BLaER1 (cell line): Measurements from ENCODE around the gene PPIE.

Source experiments
- H3K27ac ChIP-seq: shearing (Covaris generic); formaldehyde crosslinking; 2 replicates; pipeline ENCODE4 v1.8.1; 2022
- H3K27me3 ChIP-seq: shearing (Covaris generic); formaldehyde crosslinking; 2 replicates; pipeline ENCODE4 v1.8.1; 2022
- H3K36me3 ChIP-seq: shearing (Covaris generic); formaldehyde crosslinking; 2 replicates; pipeline ENCODE4 v1.8.1; 2022
- H3K4me1 ChIP-seq: shearing (Covaris generic); formaldehyde crosslinking; 2 replicates; pipeline ENCODE4 v1.8.1; 2022
- H3K4me2 ChIP-seq: shearing (Covaris generic); formaldehyde crosslinking; 2 replicates; pipeline ENCODE4 v1.8.1; 2022
- H3K4me3 ChIP-seq: shearing (Covaris generic); formaldehyde crosslinking; 2 replicates; pipeline ENCODE4 v1.8.1; 2022
- H3K9ac ChIP-seq: shearing (Covaris generic); formaldehyde crosslinking; 2 replicates; pipeline ENCODE4 v1.8.1; 2022
- H3K9me3 ChIP-seq: shearing (Covaris generic); formaldehyde crosslinking; 2 replicates; pipeline ENCODE4 v1.8.1; 2022
- H4K20me1 ChIP-seq: shearing (Covaris generic); formaldehyde crosslinking; 2 replicates; pipeline ENCODE4 v1.8.1; 2022
- Cebpa-rat ChIP-seq: shearing (Covaris generic); IDR thresholded peaks from 2 replicates; pipeline ENCODE4 v1.8.1; 2022

PPIE gene

DNA sequence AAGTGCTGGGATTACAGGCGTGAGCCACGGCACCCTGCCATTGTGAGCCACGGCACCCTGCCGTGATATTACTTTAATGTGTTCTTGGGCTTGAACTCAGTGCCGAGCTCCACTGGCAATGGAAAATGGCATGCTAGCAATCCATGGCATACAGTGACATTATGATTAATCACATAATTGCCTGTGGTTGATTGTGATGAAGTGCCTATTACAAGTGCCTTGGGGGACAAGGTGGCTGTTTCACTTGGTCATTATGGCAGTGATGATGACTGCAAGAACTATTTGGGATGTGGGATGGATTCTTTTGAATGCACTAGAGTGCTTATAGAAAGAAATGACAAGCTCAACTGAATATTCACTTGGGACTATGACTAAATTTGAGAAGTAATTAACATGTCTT is 25.1 kb upstream of the PPIE start:
- peaks cover 6% of the 10 kb centered on the region for H3K4me1 ChIP-seq
- H4K20me1 ChIP-seq: no peaks in the 10 kb centered on the region
- no peak overlapping the region for H3K4me2 ChIP-seq
- no peaks in the 10 kb centered on the region for H3K36me3 ChIP-seq
- no peak overlapping the region for H3K4me3 ChIP-seq
- no peaks in the 10 kb centered on the region for H3K27me3 ChIP-seq
- H3K27ac ChIP-seq: no peak overlapping the region
- no peak overlapping the region for H3K9ac ChIP-seq
- TF ChIP-seq Cebpa-rat: no peak
- H3K9me3 ChIP-seq: no peaks in the 10 kb centered on the region

- no peaks in the 10 kb centered on the region for H3K36me3 ChIP-seq
- no peaks in the 10 kb centered on the region for H3K9me3 ChIP-seq
- H3K4me1 ChIP-seq: peaks cover 6% of the 10 kb centered on the region
- no peak for TF ChIP-seq Cebpa-rat
- no peak overlapping the region for H3K27ac ChIP-seq
- no peaks in the 10 kb centered on the region for H4K20me1 ChIP-seq
- no peak overlapping the region for H3K4me2 ChIP-seq
- H3K4me3 ChIP-seq: no peak overlapping the region
- H3K27me3 ChIP-seq: no peaks in the 10 kb centered on the region
- no peak overlapping the region for H3K9ac ChIP-seq
Measured at GRCh38 chr1:39717809-39718208, 20.9 kb upstream of the PPIE start.

DNA sequence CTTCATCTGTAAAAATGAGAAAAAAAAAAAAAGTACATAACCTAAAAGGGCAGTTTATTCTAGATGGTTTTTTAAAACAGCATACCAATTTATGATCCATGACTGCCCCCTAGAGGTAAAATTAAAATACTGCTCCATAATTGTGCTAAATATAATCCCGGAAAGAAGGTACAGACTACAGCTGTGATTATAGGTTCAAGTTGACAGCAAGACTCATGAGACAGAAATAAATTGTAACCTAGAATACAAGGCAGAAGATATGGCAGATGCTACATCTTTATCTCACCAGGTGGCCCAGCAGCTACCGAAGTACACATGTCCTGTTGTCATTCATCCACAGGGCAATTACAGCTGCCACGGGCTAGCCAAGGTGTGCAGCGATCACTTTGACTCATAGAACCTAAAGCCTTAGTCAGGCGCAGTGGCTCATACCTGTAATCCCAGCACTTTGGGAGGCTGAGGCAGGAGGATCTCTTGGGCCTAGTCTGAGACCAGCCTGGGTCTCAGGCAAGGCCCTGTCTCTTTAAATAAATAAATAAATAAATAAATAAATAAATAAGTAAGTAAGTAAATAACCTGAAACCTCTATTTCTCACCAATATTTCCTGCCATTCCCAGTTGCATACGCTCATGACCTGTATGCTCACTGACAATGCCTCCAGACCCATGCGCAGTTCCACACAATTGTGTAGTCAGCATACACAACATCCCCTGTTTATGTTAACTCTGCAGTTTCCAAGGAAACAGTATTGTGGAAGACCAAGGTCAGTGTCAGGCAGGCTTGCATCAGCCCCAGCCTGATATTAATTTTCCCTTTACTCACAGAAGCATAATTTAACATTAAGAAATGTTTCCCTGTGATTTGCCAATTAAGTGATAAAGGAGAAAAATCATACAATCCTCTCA is 18.3 kb upstream of the PPIE start:
- H3K27me3 ChIP-seq: no peaks in the 10 kb centered on the region
- H3K4me1 ChIP-seq: no peaks in the 10 kb centered on the region; the same call in 1 of the 2 replicates
- no peaks in the 10 kb centered on the region for H3K9me3 ChIP-seq
- no peak overlapping the region for H3K27ac ChIP-seq
- TF ChIP-seq Cebpa-rat: no peak
- no peak overlapping the region for H3K4me2 ChIP-seq
- no peak overlapping the region for H3K4me3 ChIP-seq
- H4K20me1 ChIP-seq: no peaks in the 10 kb centered on the region
- no peaks in the 10 kb centered on the region for H3K36me3 ChIP-seq
- H3K9ac ChIP-seq: no peak overlapping the region

DNA sequence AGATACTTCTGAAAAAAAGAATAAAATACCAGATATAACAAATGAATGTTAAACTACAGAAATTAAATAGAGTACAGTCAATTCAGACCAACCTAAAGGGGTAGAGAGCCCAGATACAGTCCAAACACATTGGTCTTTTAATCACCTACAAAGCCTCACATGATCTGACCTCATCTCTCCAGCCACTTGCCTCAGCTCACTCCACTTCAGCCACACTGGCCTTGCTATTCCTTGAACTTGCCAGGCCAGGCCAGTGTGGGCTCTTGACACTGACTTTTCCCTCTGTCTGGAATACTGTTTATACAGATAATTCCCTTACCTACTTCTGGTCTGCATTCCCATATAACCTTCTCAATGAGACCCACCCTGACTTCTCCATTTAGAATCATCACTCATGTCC is 17.0 kb upstream of the PPIE start:
- H3K36me3 ChIP-seq: no peaks in the 10 kb centered on the region
- TF ChIP-seq Cebpa-rat: no peak
- H3K9ac ChIP-seq: no peak overlapping the region
- no peaks in the 10 kb centered on the region for H3K9me3 ChIP-seq
- H3K27me3 ChIP-seq: no peaks in the 10 kb centered on the region
- no peak overlapping the region for H3K4me2 ChIP-seq
- H3K4me1 ChIP-seq: no peaks in the 10 kb centered on the region; the same call in 1 of the 2 replicates
- H3K27ac ChIP-seq: no peak overlapping the region
- no peak overlapping the region for H3K4me3 ChIP-seq
- no peaks in the 10 kb centered on the region for H4K20me1 ChIP-seq

GRCh38 chr1:39722495-39722894 is 16.2 kb upstream of the PPIE start:
- TF ChIP-seq Cebpa-rat: no peak
- no peak overlapping the region for H3K4me3 ChIP-seq
- no peaks in the 10 kb centered on the region for H3K36me3 ChIP-seq
- H3K9ac ChIP-seq: no peak overlapping the region
- H3K27ac ChIP-seq: no peak overlapping the region
- peaks cover 4% of the 10 kb centered on the region for H3K27me3 ChIP-seq
- no peaks in the 10 kb centered on the region; the same call in 1 of the 2 replicates for H3K9me3 ChIP-seq
- peaks cover 5% of the 10 kb centered on the region for H3K4me1 ChIP-seq
- no peak overlapping the region for H3K4me2 ChIP-seq
- H4K20me1 ChIP-seq: no peaks in the 10 kb centered on the region

DNA sequence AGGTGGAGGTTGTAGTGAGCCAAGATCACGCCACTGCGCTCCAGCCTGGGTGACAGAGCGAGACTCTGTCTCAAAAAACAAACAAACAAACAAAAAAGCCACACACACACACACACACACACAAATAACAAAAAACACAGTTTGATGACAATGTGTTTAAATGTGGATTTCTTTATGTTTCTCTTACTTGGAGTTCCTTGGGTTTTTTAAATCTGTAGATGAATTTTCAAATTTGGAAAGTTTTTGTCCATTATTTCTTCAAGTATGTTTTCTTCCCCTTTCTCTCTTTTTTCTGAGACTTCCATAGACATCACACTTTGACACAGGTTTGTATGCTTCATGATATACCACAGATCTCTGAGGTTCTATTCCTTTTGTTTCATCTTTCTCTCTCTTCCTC is 12.1 kb upstream of the PPIE start:
- Histone ChIP-seq H4K20me1 (no peaks in the 10 kb centered on the region), H3K4me2 (no peak overlapping the region), H3K9ac (no peak overlapping the region), H3K27ac (no peak overlapping the region), H3K9me3 (no peaks in the 10 kb centered on the region; the same call in 1 of the 2 replicates), H3K4me3 (no peak overlapping the region), H3K4me1 (peaks cover 10% of the 10 kb centered on the region), H3K36me3 (no peaks in the 10 kb centered on the region), H3K27me3 (peaks cover 13% of the 10 kb centered on the region)
- no peak for TF ChIP-seq Cebpa-rat

DNA sequence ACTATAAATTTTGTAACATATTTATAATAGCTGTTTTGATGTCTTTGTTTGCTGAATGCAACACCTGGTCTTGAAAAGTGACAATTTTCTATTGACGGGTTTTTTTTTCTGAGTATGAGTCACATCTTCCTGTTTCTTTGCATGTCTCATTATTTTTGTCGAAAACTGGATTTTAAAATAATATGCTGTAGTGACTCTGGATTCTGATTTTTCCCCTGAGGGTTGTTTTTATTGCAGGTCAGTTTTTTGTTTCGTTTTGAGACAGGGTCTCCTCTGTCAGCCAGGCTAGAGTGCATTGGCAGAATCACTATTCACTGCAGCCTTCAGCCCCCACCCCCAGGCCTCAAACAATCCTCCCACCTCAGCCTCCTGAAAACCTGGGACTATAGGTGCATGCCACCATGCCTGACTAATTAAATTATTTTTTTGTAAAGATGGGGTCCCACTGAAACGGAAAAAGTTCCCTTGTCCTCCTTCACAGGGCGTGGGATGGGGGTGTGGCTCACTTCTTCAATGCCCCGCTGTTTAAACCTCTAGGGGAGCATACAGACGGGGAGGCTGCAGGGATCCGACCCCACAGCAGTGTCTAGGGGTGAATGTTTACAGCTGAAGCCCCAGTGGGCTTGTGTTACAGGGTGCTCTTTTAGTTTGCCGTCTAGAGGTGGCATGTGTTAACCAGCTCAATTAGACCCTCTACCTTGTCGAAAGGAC is 11.3 kb upstream of the PPIE start:
- Histone ChIP-seq H3K36me3 (no peaks in the 10 kb centered on the region), H3K4me3 (no peak overlapping the region), H3K4me2 (peak overlapping the region; percentile 54), H3K27ac (no peak overlapping the region), H4K20me1 (no peaks in the 10 kb centered on the region), H3K9me3 (no peaks in the 10 kb centered on the region; the same call in 1 of the 2 replicates), H3K9ac (no peak overlapping the region), H3K27me3 (peaks cover 13% of the 10 kb centered on the region), H3K4me1 (peaks cover 10% of the 10 kb centered on the region)
- TF ChIP-seq Cebpa-rat: no peak

GRCh38 chr1:39727932-39728317 is 10.8 kb upstream of the PPIE start:
- Histone ChIP-seq H3K36me3 (no peaks in the 10 kb centered on the region), H3K27ac (no peak overlapping the region), H3K9ac (no peak overlapping the region), H3K4me3 (no peak overlapping the region), H3K4me1 (peaks cover 10% of the 10 kb centered on the region), H3K9me3 (no peaks in the 10 kb centered on the region; the same call in 1 of the 2 replicates), H4K20me1 (no peaks in the 10 kb centered on the region), H3K27me3 (peaks cover 13% of the 10 kb centered on the region), H3K4me2 (peak overlapping the region; percentile 54)
- TF ChIP-seq Cebpa-rat: no peak

DNA sequence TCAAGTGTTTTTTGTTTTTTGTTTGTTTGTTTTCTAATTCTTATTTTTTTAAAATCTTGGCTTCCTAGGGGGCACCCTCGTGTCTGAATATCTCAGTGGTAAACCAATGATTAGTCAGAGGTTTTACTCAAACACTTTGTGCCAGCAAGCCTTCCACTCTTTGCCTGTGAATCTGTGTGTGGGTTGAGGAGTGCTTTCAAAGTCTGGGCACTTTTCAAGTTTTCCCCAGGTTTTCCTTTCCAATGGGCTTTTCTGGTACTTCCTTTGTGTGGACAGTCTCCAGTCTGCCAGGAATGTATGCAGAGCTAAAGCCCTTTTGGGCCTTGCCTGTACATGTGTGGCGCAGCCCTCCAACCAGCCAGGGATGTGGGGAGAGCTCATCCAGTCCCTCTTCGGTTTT is 9.7 kb upstream of the PPIE start:
- TF ChIP-seq Cebpa-rat: no peak
- H3K27me3 ChIP-seq: peaks cover 13% of the 10 kb centered on the region
- no peak overlapping the region for H3K27ac ChIP-seq

GRCh38 chr1:39729842-39730241 is 8.8 kb upstream of the PPIE start:
- no peak overlapping the region for H3K4me2 ChIP-seq
- no peaks in the 10 kb centered on the region for H4K20me1 ChIP-seq
- H3K9ac ChIP-seq: no peak overlapping the region
- TF ChIP-seq Cebpa-rat: no peak
- H3K27ac ChIP-seq: no peak overlapping the region
- H3K36me3 ChIP-seq: no peaks in the 10 kb centered on the region
- no peaks in the 10 kb centered on the region; the same call in 1 of the 2 replicates for H3K9me3 ChIP-seq
- H3K27me3 ChIP-seq: peaks cover 13% of the 10 kb centered on the region
- H3K4me3 ChIP-seq: no peak overlapping the region
- peaks cover 10% of the 10 kb centered on the region for H3K4me1 ChIP-seq

More for the DNA sequence above, 9.7 kb upstream of the PPIE start:
- peaks cover 10% of the 10 kb centered on the region for H3K4me1 ChIP-seq
- no peak overlapping the region for H3K4me2 ChIP-seq
- H4K20me1 ChIP-seq: no peaks in the 10 kb centered on the region
- no peaks in the 10 kb centered on the region; the same call in 1 of the 2 replicates for H3K9me3 ChIP-seq
- no peak overlapping the region for H3K9ac ChIP-seq
- no peak overlapping the region for H3K4me3 ChIP-seq
- no peaks in the 10 kb centered on the region for H3K36me3 ChIP-seq
